GM20000 (cell line): ENCODE results near the gene PRR20G.

ENCODE experiments used
- DNase-seq: peaks from one replicate; pipeline ENCODE4 v3.0.0; 2012; ENCODE audit warnings: low spot score
- TF ChIP-seq, protein P1 (sequence below): IDR thresholded peaks from 2 replicates; pipeline ENCODE4 v1.5.1; 2012; ENCODE audit warnings: mild to moderate bottlenecking, control low read depth; ENCODE audit errors: extremely low read depth, missing control alignments

Gene PRR20G

GRCh38 chr3:127252446-127252845 is 35.4 kb downstream of the PRR20G start:
- DNase-seq, result no peak
- TF ChIP-seq, protein P1, sequence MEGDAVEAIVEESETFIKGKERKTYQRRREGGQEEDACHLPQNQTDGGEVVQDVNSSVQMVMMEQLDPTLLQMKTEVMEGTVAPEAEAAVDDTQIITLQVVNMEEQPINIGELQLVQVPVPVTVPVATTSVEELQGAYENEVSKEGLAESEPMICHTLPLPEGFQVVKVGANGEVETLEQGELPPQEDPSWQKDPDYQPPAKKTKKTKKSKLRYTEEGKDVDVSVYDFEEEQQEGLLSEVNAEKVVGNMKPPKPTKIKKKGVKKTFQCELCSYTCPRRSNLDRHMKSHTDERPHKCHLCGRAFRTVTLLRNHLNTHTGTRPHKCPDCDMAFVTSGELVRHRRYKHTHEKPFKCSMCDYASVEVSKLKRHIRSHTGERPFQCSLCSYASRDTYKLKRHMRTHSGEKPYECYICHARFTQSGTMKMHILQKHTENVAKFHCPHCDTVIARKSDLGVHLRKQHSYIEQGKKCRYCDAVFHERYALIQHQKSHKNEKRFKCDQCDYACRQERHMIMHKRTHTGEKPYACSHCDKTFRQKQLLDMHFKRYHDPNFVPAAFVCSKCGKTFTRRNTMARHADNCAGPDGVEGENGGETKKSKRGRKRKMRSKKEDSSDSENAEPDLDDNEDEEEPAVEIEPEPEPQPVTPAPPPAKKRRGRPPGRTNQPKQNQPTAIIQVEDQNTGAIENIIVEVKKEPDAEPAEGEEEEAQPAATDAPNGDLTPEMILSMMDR, result no peak

GRCh38 chr3:127250032-127250431 is 37.8 kb downstream of the PRR20G start:
- TF ChIP-seq, protein P1, result no peak
- DNase-seq, result no peak

DNA sequence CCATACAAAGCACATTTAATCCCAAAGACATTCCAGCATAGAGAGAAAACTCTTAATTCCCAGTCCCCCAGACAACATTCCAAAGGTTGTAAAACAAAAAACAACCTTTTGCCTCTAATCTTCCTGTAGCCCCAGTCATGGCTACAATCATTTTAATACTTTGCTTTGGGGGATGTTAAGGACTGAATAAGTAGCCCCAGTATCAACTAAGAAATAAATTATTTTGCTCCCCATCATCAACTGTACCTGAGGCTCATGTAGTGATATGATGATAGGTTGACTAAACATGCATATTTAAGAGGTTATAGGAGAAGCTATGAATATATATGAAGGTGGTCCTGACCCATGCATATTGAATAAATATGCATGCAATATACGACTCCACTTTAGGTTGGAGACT is 40.6 kb downstream of the PRR20G start:
- DNase-seq, result no peak
- TF ChIP-seq, protein P1, result no peak

DNA sequence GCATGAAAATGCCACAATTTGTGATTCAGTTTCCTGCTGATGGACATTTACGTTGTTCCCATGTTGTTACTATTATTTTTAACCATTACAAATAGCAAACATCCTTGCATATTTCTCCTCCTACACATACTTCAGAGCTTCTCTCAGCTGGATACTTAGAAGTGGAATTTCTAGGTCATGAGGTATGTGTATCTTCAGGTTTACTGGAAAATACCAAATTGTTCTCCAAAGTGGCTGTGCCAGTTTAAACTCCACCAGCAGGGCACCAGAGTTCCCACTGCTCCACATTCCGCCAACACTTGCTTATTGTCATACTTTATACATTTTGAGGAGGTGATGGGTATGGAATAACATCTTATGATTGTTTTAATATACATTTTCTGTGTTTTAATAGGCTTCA is 49.2 kb downstream of the PRR20G start:
- no peak for DNase-seq
- TF ChIP-seq, protein P1, result no peak

DNA sequence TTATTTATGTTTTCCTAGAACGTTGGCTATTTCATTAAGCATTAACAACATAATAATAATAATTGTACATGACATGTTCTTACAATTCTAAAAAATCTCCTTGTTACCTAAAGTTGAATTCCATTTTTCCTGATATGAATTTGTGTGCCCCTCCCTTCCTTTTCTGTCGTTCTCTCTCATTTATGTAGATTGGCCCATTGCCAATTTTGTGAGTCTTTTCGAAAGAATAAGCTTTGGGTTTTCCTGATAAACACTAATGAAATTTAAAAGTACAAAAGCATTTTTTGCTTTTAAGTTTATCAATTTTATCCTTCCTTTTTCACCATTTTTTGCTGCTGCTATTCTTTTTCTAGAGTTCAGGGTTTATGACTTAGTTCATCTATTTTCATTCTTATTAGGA is 50.0 kb downstream of the PRR20G start:
- TF ChIP-seq, protein P1, result no peak
- no peak for DNase-seq

- TF ChIP-seq, protein P1, result no peak
- DNase-seq, result no peak
Measured at GRCh38 chr3:127235706-127236105, 52.1 kb downstream of the PRR20G start.

GRCh38 chr3:127234778-127235177 is 53.1 kb downstream of the PRR20G start:
- DNase-seq, result no peak
- TF ChIP-seq, protein P1, result no peak
